ENCODE measurements around the gene IQCE.

DNA sequence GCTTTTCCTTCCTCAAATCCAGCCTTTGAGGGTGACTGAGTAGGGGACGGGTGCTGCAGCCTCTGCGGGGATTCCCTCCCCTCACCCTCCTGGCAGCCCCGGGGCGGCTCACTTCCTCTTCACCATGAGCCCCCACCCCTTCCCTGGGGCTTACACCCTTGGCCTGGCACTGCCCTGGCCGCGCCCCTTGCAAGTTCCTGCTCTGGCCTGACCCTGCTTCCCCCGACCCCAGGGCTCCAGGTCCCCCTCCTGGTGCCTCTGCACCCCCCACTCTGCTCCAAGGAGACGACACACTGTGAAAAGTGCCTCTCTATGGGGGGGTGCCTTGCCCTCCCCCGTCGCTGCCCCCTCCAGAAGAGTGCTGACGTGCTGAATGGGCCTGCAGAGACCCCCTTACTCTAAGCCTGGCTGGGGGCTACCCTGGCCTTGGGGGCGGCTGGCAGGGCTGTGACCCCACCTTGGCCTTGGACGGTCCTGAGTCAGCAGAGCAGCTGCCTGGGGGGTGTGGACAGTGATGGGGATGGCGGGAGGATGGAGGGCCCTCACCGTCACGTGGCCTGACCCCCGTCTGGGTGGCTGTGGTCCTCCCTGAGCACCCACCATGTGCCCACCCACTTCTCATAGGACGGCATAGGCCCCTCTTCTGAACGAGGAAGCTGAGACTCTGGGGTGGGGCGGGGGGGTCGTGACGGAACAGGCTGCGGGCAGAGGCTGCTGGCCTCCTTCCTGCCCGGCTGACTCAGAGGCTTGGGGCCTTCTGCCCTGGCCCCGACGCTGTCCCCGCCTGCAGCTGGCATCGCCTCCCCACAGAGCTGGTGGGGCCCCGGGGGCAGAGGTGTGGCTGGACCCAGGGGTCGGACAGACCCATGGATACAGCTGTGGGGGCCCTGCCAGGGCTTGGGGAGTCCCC is 29.4 kb upstream of the IQCE start:
- TF ChIP-seq SRF (IDR thresholded peaks at IDR 0.05; ENCODE audit: low read depth) (no peak), YY1 (IDR thresholded peaks at IDR 0.05; ENCODE audit: extremely low read depth, insufficient replicate concordance, low read depth, low read length) (no peak), POLR2A (IDR thresholded peaks at IDR 0.05; ENCODE audit: borderline replicate concordance, extremely low read depth, insufficient read depth, insufficient read length) (no peak), ZNF274 (IDR thresholded peaks at IDR 0.05; ENCODE audit: low read depth, low read length) (no peak), SIN3A (IDR thresholded peaks at IDR 0.05; ENCODE audit: low read depth) (no peak), JUND (IDR thresholded peaks at IDR 0.05) (no peak), SP1 (IDR thresholded peaks at IDR 0.05; ENCODE audit: low read depth) (no peak), EZH2phosphoT487 (IDR thresholded peaks at IDR 0.05; ENCODE audit: borderline replicate concordance) (no peak), EZH2 (IDR thresholded peaks at IDR 0.05) (no peak), CBX3 (IDR thresholded peaks at IDR 0.05; ENCODE audit: low read depth) (no peak)
- TF ChIP-seq, protein P1, sequence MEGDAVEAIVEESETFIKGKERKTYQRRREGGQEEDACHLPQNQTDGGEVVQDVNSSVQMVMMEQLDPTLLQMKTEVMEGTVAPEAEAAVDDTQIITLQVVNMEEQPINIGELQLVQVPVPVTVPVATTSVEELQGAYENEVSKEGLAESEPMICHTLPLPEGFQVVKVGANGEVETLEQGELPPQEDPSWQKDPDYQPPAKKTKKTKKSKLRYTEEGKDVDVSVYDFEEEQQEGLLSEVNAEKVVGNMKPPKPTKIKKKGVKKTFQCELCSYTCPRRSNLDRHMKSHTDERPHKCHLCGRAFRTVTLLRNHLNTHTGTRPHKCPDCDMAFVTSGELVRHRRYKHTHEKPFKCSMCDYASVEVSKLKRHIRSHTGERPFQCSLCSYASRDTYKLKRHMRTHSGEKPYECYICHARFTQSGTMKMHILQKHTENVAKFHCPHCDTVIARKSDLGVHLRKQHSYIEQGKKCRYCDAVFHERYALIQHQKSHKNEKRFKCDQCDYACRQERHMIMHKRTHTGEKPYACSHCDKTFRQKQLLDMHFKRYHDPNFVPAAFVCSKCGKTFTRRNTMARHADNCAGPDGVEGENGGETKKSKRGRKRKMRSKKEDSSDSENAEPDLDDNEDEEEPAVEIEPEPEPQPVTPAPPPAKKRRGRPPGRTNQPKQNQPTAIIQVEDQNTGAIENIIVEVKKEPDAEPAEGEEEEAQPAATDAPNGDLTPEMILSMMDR (IDR thresholded peaks at IDR 0.05 in 2 of 3, conservative IDR thresholded peaks at IDR 0.05 in 1 of 3; ENCODE audit: borderline replicate concordance in 1 of 3, insufficient read depth in 1 of 3, low read depth in 2 of 3, low read length in 2 of 3) = no peak
- TF ChIP-seq, protein P2, sequence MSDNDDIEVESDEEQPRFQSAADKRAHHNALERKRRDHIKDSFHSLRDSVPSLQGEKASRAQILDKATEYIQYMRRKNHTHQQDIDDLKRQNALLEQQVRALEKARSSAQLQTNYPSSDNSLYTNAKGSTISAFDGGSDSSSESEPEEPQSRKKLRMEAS (IDR thresholded peaks at IDR 0.05) = no peak
- TF ChIP-seq, protein P3, sequence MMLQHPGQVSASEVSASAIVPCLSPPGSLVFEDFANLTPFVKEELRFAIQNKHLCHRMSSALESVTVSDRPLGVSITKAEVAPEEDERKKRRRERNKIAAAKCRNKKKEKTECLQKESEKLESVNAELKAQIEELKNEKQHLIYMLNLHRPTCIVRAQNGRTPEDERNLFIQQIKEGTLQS (IDR thresholded peaks at IDR 0.05) = no peak
- TF ChIP-seq, protein P4, sequence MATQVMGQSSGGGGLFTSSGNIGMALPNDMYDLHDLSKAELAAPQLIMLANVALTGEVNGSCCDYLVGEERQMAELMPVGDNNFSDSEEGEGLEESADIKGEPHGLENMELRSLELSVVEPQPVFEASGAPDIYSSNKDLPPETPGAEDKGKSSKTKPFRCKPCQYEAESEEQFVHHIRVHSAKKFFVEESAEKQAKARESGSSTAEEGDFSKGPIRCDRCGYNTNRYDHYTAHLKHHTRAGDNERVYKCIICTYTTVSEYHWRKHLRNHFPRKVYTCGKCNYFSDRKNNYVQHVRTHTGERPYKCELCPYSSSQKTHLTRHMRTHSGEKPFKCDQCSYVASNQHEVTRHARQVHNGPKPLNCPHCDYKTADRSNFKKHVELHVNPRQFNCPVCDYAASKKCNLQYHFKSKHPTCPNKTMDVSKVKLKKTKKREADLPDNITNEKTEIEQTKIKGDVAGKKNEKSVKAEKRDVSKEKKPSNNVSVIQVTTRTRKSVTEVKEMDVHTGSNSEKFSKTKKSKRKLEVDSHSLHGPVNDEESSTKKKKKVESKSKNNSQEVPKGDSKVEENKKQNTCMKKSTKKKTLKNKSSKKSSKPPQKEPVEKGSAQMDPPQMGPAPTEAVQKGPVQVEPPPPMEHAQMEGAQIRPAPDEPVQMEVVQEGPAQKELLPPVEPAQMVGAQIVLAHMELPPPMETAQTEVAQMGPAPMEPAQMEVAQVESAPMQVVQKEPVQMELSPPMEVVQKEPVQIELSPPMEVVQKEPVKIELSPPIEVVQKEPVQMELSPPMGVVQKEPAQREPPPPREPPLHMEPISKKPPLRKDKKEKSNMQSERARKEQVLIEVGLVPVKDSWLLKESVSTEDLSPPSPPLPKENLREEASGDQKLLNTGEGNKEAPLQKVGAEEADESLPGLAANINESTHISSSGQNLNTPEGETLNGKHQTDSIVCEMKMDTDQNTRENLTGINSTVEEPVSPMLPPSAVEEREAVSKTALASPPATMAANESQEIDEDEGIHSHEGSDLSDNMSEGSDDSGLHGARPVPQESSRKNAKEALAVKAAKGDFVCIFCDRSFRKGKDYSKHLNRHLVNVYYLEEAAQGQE (IDR thresholded peaks at IDR 0.05; ENCODE audit: low read depth) = no peak
